GM15510 (cell line): Measurements from ENCODE around the gene CST1.

ENCODE experiments used
- POLR2A ChIP-seq: IDR thresholded peaks from 3 replicates; pipeline ENCODE4 v1.6.1; 2011; ENCODE audit warnings: borderline replicate concordance; ENCODE audit not compliant: insufficient read length; ENCODE audit errors: extremely low read depth

Gene CST1

GRCh38 chr20:23754731-23755130 lies 4.0 kb upstream of the CST1 start:
- no peak for TF ChIP-seq POLR2A

GRCh38 chr20:23753589-23753988 lies 2.9 kb upstream of the CST1 start:
- TF ChIP-seq POLR2A: no peak

GRCh38 chr20:23753194-23753548 lies 2.4 kb upstream of the CST1 start:
- TF ChIP-seq POLR2A: no peak

- no peak for TF ChIP-seq POLR2A
These were observed 1.9 kb upstream of the CST1 start for GRCh38 chr20:23752481-23753193.

- no peak for TF ChIP-seq POLR2A
These were observed 1.3 kb upstream of the CST1 start for GRCh38 chr20:23752019-23752418.

GRCh38 chr20:23749746-23750145 lies 989 bp downstream of the CST1 start:
- no peak for TF ChIP-seq POLR2A

GRCh38 chr20:23746321-23746720 lies 4.4 kb downstream of the CST1 start:
- TF ChIP-seq POLR2A: no peak

GRCh38 chr20:23745247-23745646 lies 5.5 kb downstream of the CST1 start:
- TF ChIP-seq POLR2A: no peak

- no peak for TF ChIP-seq POLR2A
These were observed 5.9 kb downstream of the CST1 start for GRCh38 chr20:23744817-23745216.

- no peak for TF ChIP-seq POLR2A
These were observed 23.7 kb downstream of the CST1 start for GRCh38 chr20:23727016-23727415.

- TF ChIP-seq POLR2A: no peak
These were observed 25.6 kb downstream of the CST1 start for GRCh38 chr20:23725102-23725501.

GRCh38 chr20:23721962-23722361 lies 28.8 kb downstream of the CST1 start:
- TF ChIP-seq POLR2A: no peak

- no peak for TF ChIP-seq POLR2A
These were observed 40.0 kb downstream of the CST1 start for GRCh38 chr20:23710771-23711170.

GRCh38 chr20:23705895-23706294 lies 44.8 kb downstream of the CST1 start:
- TF ChIP-seq POLR2A: no peak

- TF ChIP-seq POLR2A: no peak
These were observed 48.7 kb downstream of the CST1 start for GRCh38 chr20:23702021-23702420.

- TF ChIP-seq POLR2A: no peak
These were observed 49.8 kb downstream of the CST1 start for GRCh38 chr20:23700931-23701330.

GRCh38 chr20:23697947-23698346 lies 52.8 kb downstream of the CST1 start:
- no peak for TF ChIP-seq POLR2A
